OCI-M2 (cell line): ENCODE data around the gene NCF2.
"Not testable (repeated sequence)": the region's sequence is repeated elsewhere in the genome, so short reads cannot be mapped to it uniquely, and the experiment has no call there.

Experiments used
- DNase-seq: peaks from one replicate; lab custom pipeline; 2025; ENCODE audit not compliant: unreplicated experiment; lab: John Stamatoyannopoulos, UW

NCF2 gene, protein sequence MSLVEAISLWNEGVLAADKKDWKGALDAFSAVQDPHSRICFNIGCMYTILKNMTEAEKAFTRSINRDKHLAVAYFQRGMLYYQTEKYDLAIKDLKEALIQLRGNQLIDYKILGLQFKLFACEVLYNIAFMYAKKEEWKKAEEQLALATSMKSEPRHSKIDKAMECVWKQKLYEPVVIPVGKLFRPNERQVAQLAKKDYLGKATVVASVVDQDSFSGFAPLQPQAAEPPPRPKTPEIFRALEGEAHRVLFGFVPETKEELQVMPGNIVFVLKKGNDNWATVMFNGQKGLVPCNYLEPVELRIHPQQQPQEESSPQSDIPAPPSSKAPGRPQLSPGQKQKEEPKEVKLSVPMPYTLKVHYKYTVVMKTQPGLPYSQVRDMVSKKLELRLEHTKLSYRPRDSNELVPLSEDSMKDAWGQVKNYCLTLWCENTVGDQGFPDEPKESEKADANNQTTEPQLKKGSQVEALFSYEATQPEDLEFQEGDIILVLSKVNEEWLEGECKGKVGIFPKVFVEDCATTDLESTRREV

DNA sequence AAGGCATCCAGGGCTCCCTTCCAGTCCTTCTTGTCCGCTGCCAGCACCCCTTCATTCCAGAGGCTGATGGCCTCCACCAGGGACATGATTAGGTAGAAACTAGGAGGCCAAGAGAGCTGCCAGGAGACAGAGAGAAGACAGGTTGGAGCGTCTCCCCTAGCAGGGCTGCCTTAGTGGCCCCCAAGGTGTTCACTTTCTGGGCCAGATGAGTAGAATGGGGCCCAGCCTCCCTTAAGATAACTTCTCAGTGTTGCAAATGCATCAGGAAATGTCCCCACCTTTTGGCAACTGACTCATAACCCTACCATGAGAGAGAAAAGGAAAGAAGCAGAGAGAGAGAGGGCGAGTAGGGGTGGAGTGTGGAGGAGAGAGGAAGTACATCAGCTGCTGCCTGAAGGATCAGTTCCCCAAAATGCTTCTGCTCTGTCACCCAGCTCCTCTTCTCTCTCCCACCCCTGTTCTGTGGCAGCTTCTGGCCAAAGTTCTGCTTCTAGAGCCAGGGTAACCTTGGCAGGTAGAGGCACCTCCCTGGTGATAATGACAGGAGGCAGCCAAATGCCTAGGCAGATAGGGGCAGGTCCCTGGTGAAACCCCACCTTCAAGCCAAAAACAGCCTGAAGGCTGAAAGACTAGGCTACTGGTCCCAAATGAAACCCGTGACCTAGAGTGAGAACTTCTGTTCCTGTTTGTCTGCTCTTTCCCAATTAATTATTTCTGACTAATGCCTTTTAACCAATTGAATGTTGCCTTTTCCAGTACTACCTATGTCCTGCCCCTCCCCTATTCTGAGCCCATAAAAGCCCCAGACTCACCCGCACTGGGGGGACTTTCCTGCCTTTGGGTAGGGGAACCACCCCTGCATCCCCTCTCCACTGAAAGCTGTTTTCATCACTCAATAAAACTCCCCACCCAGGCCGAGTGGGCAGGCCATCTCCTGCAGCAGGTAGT lies at the start of gene NCF2:
TSS of gene NCF2 (minus strand) at position 216 of the 948 bp plus-strand sequence. CDS start at position 86, 130 bp downstream.
- no peak for DNase-seq

DNA sequence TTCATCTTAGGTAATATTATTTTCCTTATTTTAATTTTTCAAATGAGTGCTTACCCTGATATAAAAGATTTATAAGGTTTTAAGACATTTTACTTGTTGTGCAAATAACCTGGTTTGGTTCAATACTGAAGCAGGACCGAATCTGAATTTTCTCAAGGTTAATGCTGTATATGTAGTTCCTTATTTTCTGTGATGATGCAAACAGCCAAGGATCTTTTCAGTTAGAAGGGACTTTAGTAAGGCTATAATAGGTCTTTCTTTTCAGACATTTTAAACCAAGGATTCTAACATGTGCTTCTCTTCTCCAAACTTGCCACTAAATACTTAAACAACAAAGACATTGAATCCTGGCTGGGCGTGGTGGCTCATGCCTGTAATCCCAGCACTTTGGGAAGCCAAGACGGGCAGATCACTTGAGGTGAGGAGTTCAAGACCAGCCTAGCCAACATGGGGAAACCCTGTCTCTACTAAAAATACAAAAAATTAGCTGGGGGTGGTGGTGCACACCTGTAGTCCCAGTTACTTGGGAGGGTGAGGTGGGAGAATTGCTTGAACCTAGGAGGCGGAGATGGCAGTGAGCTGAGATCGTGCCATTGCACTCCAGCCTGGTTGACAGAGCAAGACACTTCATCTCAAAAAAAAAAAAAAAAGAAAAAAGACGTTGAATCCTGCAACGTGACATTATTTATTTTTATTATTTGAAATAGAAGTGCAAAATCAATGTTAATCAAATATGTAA lies 48.6 kb upstream of the NCF2 start:
- no peak for DNase-seq

DNA sequence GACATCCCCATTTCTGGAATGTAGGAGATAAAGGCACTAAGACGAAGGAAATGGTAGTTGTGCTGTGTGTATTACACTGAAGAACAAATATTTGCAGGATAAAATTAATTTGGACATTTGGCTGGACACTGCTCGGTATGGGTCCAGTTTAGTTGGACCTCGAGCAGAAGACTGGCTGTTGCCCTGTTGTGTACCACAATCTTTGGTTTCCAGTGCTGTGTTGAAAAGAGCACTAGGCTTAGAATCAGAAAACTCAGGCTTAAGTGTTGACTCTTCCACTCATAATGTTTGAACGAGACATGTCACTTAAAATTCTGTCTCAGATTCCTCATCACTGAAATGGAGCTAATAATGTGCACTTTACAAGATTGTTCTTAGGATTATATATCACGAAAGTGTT lies 46.5 kb upstream of the NCF2 start:
- no peak for DNase-seq

DNA sequence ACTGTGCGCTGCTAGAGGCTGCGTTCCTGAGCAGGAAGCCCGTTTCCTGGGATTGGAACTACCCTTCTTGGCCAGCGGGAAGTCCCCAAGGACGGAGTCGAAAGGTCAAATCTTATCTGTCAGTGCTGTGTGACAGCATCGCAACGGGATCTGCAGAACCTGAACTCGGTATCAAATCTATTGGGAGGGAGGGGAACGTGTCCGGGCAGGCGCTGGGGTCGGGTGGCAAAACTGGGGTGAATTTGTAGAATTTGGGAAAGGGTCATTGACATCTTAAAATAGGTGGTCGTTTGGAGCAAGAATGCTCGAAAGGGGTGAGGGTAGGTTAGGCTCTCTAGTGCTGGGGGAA lies 46.0 kb upstream of the NCF2 start:
- DNase-seq = no peak

DNA sequence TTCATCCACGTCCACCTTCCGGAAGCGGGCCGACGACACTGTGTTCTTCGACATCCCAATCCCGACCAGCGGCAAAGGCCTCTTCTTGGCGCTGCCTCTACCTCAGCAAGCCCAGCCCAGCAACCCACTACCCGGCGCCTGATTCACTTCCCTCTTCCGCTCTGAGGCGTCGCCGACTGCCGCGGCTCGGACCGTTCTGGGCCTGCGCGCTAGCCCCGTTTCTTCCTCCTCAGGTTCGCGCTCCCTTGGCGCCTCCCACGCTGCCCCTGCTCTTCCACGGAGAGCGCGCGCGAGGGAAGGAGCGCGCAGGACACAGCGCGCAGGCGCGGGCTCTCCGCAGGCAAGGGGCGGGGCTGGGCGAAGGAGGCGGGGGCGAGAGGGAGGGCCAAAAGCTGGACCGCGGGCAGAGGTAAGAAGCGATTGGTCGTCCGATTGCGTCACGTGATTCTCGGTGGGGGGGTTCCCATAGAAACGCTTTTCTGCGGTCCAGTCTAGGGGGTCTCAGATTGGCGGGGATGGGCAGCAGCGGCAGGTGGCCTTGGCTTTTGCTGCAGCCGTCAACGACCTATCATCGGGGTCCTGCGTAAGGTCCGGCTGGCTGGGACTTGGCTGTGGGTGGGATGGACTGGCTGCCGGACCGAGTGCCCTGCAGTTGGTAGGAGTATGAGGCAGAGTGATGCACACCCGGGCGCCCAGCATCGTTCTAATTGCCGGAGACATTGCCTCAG lies 45.5 kb upstream of the NCF2 start, which contains the start of gene ARPC5:
TSS of gene ARPC5 (minus strand) at position 178 of the 728 bp plus-strand sequence. CDS start at position 54, 124 bp downstream.
- DNase-seq = peak; percentile 89

DNA sequence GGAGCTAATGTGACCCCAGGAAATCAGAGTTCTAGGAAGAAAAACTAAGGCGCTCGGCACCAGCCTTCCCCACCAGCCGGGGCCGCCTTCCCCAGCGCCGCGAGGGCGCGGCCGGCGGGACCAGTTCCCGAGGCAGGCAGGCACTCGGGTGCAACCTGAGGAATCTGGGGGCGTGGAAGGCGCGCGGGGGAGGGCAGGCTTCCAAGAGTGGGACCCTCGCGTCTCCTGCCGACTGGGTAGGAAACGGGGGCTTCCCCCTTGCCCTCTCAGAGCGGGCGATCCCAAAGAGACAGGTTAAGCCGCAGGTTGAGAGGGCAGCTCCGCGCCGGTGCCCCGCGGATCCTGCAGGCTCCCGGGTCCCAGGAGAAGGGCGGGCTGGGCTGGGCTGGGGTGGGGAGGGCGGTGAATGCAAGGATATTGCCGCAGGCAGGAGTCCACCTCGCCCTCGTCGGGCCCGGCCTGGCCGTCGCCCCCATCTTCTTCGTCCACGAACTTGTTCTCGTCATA lies 44.9 kb upstream of the NCF2 start:
- DNase-seq = no peak

DNA sequence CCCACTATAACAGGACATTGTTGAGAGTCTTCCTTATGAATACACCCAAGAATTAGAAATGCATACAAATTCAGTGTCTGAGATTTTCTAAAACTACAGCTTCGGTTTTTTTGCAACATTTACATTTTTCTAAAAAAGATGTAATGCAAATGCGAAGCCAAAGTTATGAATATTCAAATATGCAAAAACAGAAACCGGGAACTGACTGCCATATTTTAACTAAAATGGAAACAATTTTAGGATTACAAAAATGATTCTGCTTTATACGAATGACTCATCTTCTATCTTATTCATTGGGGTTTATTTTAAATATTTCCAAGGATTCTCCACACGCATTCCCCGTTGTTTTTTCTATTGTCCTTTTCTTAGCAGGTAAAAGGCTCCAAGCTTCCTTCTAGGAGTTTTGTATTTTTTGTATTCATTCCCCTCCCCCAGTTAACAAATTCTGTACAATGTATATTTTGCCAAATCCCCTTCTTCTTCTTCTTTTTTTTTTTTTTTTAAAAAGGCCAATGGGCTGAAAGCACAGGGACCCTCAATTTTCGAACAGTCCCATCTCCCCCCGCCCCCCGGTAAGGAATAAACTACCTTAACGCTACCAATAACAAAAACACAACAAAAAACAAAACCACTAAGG lies 44.3 kb upstream of the NCF2 start:
- DNase-seq = no peak

DNA sequence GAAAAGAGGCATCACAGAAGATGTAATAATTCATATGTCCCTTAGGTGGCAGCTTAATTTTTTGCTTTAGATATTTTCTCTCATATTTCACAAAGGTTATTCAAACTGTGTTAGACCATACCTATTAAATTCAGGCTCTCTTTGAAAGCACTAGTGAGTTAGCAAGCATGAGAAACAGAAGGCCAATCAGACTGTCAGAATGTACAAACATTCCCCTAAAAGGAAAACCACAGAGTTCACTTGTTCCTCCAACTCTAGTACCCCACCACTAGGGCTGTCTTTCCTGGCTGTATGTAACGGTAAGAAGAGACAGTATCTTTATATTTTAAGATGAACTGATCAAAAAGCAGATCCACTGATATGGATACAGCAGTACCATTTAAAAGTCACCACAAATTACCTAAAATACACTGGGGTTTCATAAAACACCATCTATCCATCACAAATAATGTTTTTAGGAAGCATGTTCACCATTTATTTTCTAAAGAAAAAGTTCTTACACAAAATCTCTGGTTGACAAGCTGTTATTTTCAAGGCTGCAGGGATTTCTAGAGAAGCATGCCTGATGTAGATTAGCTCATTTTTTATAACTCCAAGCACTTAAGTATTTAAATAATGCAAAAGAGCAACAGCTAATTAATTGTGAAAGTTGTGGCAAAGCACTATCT lies 43.6 kb upstream of the NCF2 start:
- no peak for DNase-seq

DNA sequence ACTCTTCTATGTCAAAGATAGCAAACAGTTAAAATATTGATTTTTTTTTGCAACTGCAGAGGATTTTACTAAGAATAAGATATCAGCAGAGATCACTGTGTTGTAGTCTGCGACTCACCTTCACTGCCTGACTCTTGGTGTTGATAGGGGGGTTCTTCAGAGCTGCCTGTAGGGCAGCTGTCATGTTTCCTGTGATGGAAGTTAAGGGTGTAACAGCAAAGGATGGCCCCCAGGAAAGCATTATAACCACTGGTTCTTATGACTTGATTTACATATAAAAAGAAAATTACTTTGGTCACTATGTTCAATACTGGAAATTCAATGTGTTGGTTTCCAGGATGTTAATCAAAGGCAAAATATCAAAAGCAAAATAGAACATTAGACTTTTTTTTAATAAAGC lies 42.7 kb upstream of the NCF2 start:
- DNase-seq = no peak

DNA sequence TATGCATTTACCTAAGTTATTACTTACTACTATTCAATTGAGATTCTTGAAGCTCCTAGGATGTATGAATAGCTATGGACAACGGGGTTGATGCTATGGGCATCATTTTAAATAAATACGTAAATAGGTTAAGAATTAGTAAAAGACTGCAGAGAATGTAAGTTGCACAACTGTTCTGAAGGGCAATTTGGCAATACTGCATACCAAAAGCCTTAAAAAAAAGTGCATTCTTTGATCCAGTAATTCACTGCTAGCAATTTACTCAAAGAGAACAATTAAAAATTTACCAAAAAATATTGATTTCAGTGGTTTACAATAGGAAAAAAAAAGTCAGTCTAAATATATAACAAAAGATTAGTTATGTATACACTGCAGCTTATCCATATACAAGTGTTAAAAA lies 41.9 kb upstream of the NCF2 start:
- no peak for DNase-seq

DNA sequence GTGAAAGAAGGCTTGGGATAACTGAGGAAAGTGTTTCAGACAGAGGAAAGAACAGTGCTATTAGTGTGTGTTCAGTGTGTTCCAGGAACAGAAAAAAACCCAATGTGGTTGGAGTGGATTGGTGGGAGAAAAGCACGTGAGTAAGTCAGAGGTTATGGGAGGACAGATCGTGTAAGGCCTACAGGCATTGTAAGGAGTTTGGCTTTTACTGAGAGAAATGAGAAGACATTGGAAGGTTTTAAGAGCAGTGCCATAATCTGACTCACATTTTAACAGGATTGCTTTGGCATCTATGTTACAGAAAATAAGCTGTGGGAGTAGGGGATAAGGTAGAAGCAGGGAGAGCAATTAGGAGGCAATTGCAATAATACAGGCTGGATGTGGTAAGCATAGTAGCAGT lies 40.5 kb upstream of the NCF2 start:
- no peak for DNase-seq

DNA sequence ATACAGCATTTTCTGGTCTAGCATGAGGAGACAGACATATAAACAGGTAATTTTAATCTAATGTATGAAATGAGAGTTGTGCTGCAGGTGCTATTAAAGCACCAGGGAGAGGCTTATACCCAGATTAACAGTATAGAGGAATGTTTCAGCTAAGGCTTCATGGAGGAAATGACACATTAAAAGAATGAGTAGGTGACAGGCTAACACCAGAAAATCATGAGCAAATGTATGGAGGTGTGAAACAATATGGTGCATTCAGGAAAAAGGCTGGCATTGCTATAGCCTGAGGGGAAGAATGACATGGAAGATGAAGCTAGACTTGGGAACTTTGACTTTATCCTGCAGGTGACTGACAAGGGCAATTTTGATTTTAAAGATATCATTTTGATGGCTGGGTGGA lies 38.3 kb upstream of the NCF2 start:
- DNase-seq = no peak

DNA sequence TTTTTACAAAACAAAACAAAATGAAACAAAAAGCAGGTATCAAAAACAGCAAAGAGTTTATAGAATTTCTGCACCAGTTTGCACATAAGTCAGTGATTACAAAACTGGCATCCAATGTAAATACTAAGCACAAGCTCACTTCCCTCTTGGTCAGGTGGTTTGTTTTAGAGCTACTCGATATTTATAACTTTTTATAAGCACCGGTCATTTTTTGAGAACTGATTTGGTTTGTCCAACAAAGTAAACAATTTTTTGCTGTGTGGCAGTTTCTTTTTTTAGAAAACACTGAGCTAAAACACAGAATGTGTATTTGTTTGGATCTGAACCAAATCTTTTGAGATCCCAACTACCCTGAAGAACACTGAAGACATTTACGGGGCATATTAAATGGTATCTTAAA lies 36.0 kb upstream of the NCF2 start:
- DNase-seq = not testable (repeated sequence)

DNA sequence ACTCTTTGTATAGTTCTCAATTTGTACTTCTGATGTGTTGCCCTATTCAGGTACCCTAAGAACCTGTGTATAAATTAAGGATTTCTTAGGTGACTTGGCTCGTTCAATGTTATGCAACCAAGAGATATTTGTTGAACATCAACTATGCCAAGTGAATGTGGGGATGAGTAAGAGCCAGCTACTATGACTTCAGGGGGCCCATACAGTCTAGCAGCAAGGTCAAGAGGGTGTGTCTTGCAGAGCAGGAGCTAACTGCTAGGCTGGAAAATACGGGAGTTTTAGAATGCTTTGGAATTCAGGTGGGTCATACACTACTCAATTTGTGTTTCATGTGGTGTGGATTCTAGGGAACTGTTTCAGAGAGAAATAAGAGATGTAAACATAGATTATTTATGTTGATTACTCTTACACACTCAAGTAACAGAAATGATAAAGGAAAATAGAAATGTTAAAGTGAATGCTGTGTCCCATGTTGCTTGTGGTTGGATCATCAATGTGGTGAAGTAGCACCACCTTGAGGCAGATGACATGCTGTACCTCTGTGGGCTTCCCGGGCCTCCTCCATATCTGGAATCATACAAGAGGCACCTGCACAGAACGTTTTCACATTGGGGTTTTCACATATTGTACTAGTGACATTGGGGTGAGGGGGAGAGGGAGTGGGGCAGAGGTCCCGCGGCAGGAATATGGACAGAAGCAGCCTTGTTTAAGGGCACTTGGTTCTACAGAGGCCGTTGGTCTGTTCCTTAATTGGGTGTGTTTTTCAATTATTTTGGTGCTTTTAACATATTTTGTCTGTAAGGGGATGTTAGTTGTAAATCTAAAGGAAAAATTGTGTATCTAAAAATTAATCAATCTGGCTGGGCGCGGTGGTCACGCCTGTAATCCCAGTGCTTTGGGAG lies 32.9 kb upstream of the NCF2 start:
- DNase-seq = no peak

DNA sequence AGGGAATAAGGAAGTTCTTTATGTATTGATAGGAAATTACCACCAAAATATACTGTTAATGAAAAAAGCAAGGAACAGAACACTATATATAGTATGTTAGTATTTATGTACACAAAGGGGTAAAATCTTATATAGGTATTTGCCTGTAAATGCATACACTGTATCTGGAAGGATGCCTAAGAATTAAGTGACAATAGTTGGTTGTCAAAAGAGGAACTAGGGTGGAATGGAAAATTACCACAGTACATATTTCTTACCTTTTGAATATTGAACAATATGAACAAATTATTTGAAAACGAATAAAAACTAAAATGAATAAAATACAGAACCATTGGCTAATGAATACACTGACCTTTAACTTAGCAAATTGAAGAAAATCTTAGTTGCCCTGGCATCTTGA lies 31.8 kb upstream of the NCF2 start:
- no peak for DNase-seq

DNA sequence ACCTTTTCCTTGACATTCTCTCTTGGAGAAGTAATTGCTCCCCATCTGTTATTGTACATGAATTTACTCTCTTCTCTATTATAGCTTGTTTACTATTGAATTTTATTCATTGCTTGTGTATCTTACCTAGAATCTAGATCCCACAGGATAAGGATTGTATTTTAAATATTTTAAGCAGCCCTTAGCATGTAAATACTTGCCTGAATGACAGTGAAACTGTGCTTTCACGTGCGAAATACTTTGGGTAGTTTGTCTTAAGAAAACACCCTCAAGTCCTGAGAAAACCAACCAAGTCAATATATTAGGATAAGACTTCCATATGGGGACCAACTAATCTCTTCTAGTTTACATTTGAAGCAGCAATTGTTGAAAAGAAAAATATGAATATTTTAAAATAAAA lies 30.1 kb upstream of the NCF2 start:
- no peak for DNase-seq

DNA sequence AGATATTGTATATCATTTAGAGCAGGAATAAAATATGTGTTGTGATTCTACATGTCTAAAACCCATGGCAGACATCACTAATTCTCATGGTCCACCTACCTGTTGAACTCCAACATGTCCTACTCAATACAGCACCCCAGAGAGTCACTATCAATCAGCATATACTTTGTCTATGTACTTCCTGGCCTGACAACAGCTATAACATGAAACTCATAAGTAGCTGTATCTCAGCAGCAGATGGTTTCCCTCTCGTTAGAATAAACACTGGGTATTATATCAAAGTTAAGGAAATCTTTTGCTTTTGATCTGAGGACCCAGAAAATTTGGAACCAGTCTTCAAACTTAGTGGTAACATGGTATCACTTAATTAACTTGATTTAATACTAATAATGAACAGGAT lies 29.5 kb upstream of the NCF2 start:
- no peak for DNase-seq

DNA sequence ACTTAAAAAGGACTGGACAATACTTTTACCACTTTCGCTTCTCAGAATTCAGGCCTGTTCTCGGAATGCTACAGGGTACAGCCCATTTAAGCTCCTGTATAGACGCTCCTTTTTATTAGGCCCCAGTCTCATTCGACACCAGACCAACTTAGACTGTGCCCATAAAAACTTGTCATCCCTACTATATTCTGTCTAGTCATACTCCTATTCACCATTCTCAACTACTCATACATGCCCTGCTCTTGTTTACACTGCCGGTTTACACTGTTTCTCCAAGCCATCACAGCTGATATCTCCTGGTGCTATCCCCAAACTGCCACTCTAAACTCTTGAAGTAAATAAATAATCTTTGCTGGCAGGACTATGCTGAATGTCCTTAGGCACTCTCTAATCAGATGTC lies 27.9 kb upstream of the NCF2 start:
- not testable (repeated sequence) for DNase-seq
